OCI-LY7 (cell line): ENCODE measurements around the gene RIPPLY2. TPM values are rescaled to one million over a fixed set of nuclear protein-coding genes. Genes with fewer than 3 reads are reported as not detected.
A peak's percentile ranks its signal among the peaks of the same experiment; 100 is the strongest.

ENCODE experiments used
- BruUV-seq: library from RNA; stranded (reverse); fragments of 400-500 nt; replicated peaks from 2 replicates; lab custom pipeline; 2021; lab: Mats Ljungman, UMichigan
- CTCF ChIA-PET: fragments of 300-600 bp; sonication (Branson Sonifier 250); formaldehyde crosslinking; loops from one replicate; lab custom pipeline; 2022; ENCODE audit warnings: antibody characterized with exemption; ENCODE audit not compliant: unreplicated experiment; lab: Charles Lee
- POLR2A ChIA-PET: fragments of 300-600 bp; sonication (Branson Sonifier 250); formaldehyde crosslinking; loops from one replicate; lab custom pipeline; 2022; ENCODE audit warnings: antibody characterized with exemption; lab: Charles Lee
- DNase-seq: peaks from one replicate; pipeline ENCODE4 v3.0.0-alpha.2; 2015; ENCODE audit warnings: low spot score
- H2AFZ ChIP-seq: fragments of 200-600 bp; sonication (generic), shearing (Covaris generic); 2 replicates; pipeline ENCODE4 v1.6.1; 2014; ENCODE audit warnings: mild to moderate bottlenecking, antibody characterized with exemption, low read length, moderate library complexity
- H3K27ac ChIP-seq: fragments of 200-600 bp; sonication (generic); 2 replicates; pipeline ENCODE4 v1.5.1; 2014; ENCODE audit warnings: mixed run types, low read depth, mild to moderate bottlenecking, moderate library complexity, low read length, inconsistent platforms; ENCODE audit not compliant: poor library complexity, severe bottlenecking
- H3K36me3 ChIP-seq: fragments of 200-600 bp; sonication (generic); 2 replicates; pipeline ENCODE4 v1.6.1; 2014; ENCODE audit warnings: mild to moderate bottlenecking, antibody characterized with exemption, low read length, moderate library complexity, mixed read lengths; ENCODE audit not compliant: insufficient read depth
- H3K4me1 ChIP-seq: fragments of 200-600 bp; sonication (generic); 2 replicates; pipeline ENCODE4 v1.5.1; 2014; ENCODE audit warnings: mild to moderate bottlenecking, low read length; ENCODE audit not compliant: insufficient read depth, poor library complexity, severe bottlenecking
- H3K4me2 ChIP-seq: fragments of 200-600 bp; sonication (generic); 2 replicates; pipeline ENCODE4 v1.6.1; 2014; ENCODE audit warnings: mild to moderate bottlenecking, low read length
- H3K4me3 ChIP-seq: fragments of 200-600 bp; sonication (generic); 2 replicates; pipeline ENCODE4 v1.5.1; 2014; ENCODE audit warnings: mild to moderate bottlenecking, low read depth, low read length; ENCODE audit not compliant: poor library complexity, severe bottlenecking
- H3K79me2 ChIP-seq: fragments of 200-600 bp; sonication (generic); 2 replicates; pipeline ENCODE4 v1.6.1; 2016; ENCODE audit warnings: low read depth, mild to moderate bottlenecking, low read length, moderate library complexity, mixed read lengths; ENCODE audit not compliant: insufficient read depth
- H3K9me2 ChIP-seq: fragments of 200-600 bp; sonication (generic); 2 replicates; pipeline ENCODE4 v1.6.1; 2016; ENCODE audit warnings: mild to moderate bottlenecking, low read length, mixed read lengths; ENCODE audit not compliant: insufficient read depth
- H3K9me3 ChIP-seq: fragments of 200-600 bp; sonication (generic); 2 replicates; pipeline ENCODE4 v1.6.1; 2014; ENCODE audit warnings: mild to moderate bottlenecking, mixed run types, low read length, mixed read lengths
- H4K20me1 ChIP-seq: fragments of 200-600 bp; sonication (generic); 2 replicates; pipeline ENCODE4 v1.6.1; 2014; ENCODE audit warnings: mild to moderate bottlenecking, antibody characterized with exemption, low read length, moderate library complexity, mixed read lengths; ENCODE audit not compliant: insufficient read depth
- CTCF ChIP-seq: fragments of 200-600 bp; sonication (generic); conservative IDR thresholded peaks from 2 replicates; pipeline ENCODE4 v1.5.1; 2014; ENCODE audit warnings: mild to moderate bottlenecking, antibody characterized with exemption, low read length, moderate library complexity, mixed read lengths
- EZH2phosphoT487 ChIP-seq: fragments of 200-600 bp; sonication (generic); IDR thresholded peaks from 2 replicates; pipeline ENCODE4 v1.6.1; 2018; ENCODE audit warnings: low read depth, borderline replicate concordance, mild to moderate bottlenecking, mixed run types, antibody characterized with exemption, low read length, moderate library complexity, mixed read lengths
- intact Hi-C: fragments of 100-400 bp; cut with micrococcal nuclease; formaldehyde crosslinking; loops from one replicate; pipeline ENCODE4 v1.10.0; 2022; ENCODE audit not compliant: unreplicated experiment
- total RNA-seq, 2 experiments: library from RNA; depleted of rRNA in 1 of 2; stranded (reverse); fragments of >200 nt in 1 of 2; shearing (Covaris generic) in 1 of 2; gene quantifications; 2 replicates each; pipeline ENCODE4 v1.2.3, GENCODE V29; 2014 to 2022

RIPPLY2 gene
- total RNA-seq, 2 experiments from 2014 or later = not detected

GRCh38 chr6:83873869-83874268, 20.7 kb downstream of the RIPPLY2 start:
- intact Hi-C loops = no loop called here
- peaks cover 19% of the 10 kb centered on the region; the same call in 1 of the 2 replicates for H3K9me3 ChIP-seq
- no peaks in the 10 kb centered on the region for H3K9me2 ChIP-seq
- no TSS peak for BruUV-seq
- no peak overlapping the region for H2AFZ ChIP-seq
- H3K36me3 ChIP-seq = peaks cover 48% of the 10 kb centered on the region
- H3K79me2 ChIP-seq = peaks cover 49% of the 10 kb centered on the region; the same call in 1 of the 2 replicates
- TF ChIP-seq CTCF (no peak), EZH2phosphoT487 (no peak)
- ChIA-PET CTCF (interaction anchor here (1.4 kb wide), 1 partner anchor 17 kb away, joined by 3 read pairs; no protein-coding TSS in a partner anchor), POLR2A (interaction anchor here (0.6 kb wide), 1 partner anchor 254 kb away, joined by 3 read pairs; no protein-coding TSS in a partner anchor)
- no peaks in the 10 kb centered on the region for H4K20me1 ChIP-seq
- H3K4me3 ChIP-seq = no peak overlapping the region
- H3K27ac ChIP-seq = no peak overlapping the region
- DNase-seq = peak; percentile 9
- peaks cover 5% of the 10 kb centered on the region for H3K4me1 ChIP-seq
- H3K4me2 ChIP-seq = no peak overlapping the region

DNA sequence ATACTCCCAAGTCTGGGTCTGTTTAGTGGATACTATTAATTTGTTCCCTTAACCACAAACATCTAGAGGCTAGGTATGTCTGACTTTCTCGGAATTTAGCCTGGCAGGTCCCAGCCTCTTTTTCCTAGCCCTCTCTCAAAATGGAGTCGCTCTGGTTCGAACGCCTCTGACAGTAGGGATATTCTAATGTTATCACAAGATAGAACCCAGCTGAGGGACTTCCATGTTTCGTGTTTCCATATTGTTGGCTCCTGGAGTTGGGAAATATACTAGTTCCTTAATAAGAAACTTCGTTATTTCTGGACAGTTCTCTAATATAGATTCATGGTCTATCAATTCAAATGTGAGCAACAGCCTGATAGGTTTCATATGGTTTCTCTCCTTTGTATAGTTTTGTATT, 22.7 kb downstream of the RIPPLY2 start:
- no TSS peak for BruUV-seq
- CTCF ChIA-PET = no interaction called here
- Histone ChIP-seq H3K9me2 (no peaks in the 10 kb centered on the region), H3K4me1 (peaks cover 5% of the 10 kb centered on the region), H3K4me3 (no peak overlapping the region), H3K27ac (no peak overlapping the region), H3K9me3 (peaks cover 6% of the 10 kb centered on the region; the same call in 1 of the 2 replicates), H3K79me2 (peaks cover 52% of the 10 kb centered on the region; the same call in 1 of the 2 replicates), H4K20me1 (0 out of 2 replicates have a peak, but pooled peaks cover 3% of the 10 kb centered on the region), H3K4me2 (no peak overlapping the region), H2AFZ (no peak overlapping the region), H3K36me3 (peaks cover 29% of the 10 kb centered on the region)
- intact Hi-C loops = no loop called here
- no peak for DNase-seq
- POLR2A ChIA-PET = no interaction called here
- TF ChIP-seq CTCF = no peak
- no peak for TF ChIP-seq EZH2phosphoT487

- ChIA-PET CTCF (no interaction called here), POLR2A (interaction anchor here (0.6 to 1.0 kb wide), 3 partner anchors 342 to 747 kb away, joined by 3 to 6 read pairs (median 3); partner anchors contain the start of gene CEP162)
- no TSS peak for BruUV-seq
- intact Hi-C loops = no loop called here
- Histone ChIP-seq H3K4me3 (no peak overlapping the region), H3K9me3 (no peaks in the 10 kb centered on the region), H3K4me2 (no peak overlapping the region), H3K4me1 (no peaks in the 10 kb centered on the region), H3K36me3 (peaks cover 10% of the 10 kb centered on the region), H3K9me2 (no peaks in the 10 kb centered on the region), H4K20me1 (peaks cover 15% of the 10 kb centered on the region), H3K27ac (no peak overlapping the region), H3K79me2 (peaks cover 41% of the 10 kb centered on the region; the same call in 1 of the 2 replicates), H2AFZ (no peak overlapping the region)
- DNase-seq = no peak
- TF ChIP-seq EZH2phosphoT487 (no peak), CTCF (no peak)
These were observed 25.9 kb downstream of the RIPPLY2 start for GRCh38 chr6:83878902-83879644.
